GM12878 (cell line): ENCODE measurements around the gene GALK2. TPM values are rescaled to one million over a fixed set of nuclear protein-coding genes. Genes with fewer than 3 reads are reported as not detected.

Experiments
- ATAC-seq: fragments of 200-7000 bp; cut with Tn5 transposase; 3 replicates; pipeline ENCODE4 v1.9.1; 2020; ENCODE audit warnings: mild to moderate bottlenecking, moderate library complexity
- BruUV-seq: library from RNA; stranded (reverse); fragments of 400-500 nt; replicated peaks from 2 replicates; lab custom pipeline; 2021; lab: Mats Ljungman, UMichigan
- CTCF ChIA-PET: fragments of 300-600 bp; sonication (Branson Sonifier 250); formaldehyde crosslinking; extraction: SDS; loops from one replicate; lab custom pipeline; 2021; ENCODE audit warnings: inconsistent platforms; lab: Yijun Ruan, JAX
- POLR2A ChIA-PET: fragments of 350-600 bp; formaldehyde crosslinking; extraction: SDS; loops from one replicate; lab custom pipeline; 2021; ENCODE audit warnings: inconsistent platforms; lab: Charles Lee
- RAD21 ChIA-PET: fragments of 300-600 bp; sonication (Branson Sonifier 250); formaldehyde crosslinking; loops from one replicate; lab custom pipeline; 2023; ENCODE audit warnings: antibody characterized with exemption; ENCODE audit not compliant: unreplicated experiment; lab: Charles Lee
- SMC1A ChIA-PET: fragments of 300-600 bp; sonication (Branson Sonifier 250); formaldehyde crosslinking; loops from one replicate; lab custom pipeline; 2023; ENCODE audit not compliant: unreplicated experiment, uncharacterized antibody; lab: Charles Lee
- DNase-seq: peaks from one replicate; pipeline ENCODE4 v3.0.0-alpha.2; 2011; ENCODE audit warnings: low read depth, low spot score
- FAIRE-seq: peaks from 3 replicates; lab custom pipeline; 2011; peaks lifted over from hg19 to GRCh38; lab: Jason Lieb, UNC
- H2AFZ ChIP-seq: 2 replicates; pipeline ENCODE4 v1.6.0; 2011; ENCODE audit warnings: low read depth, low read length, control low read depth; ENCODE audit not compliant: control insufficient read depth
- H3K27ac ChIP-seq: 2 replicates; pipeline ENCODE4 v1.5.1; 2011; ENCODE audit warnings: control low read depth; ENCODE audit not compliant: control insufficient read depth, insufficient read depth
- H3K27me3 ChIP-seq, 2 experiments: replicated peaks in 1 of 2; 2 replicates each; pipeline versions ENCODE4 v1.6.0 to v1.6.1; 2011; ENCODE audit warnings: low read length in 1 of 2; ENCODE audit not compliant: control insufficient read depth in 2 of 2, insufficient read depth in 2 of 2
- H3K36me3 ChIP-seq, 2 experiments: 2 replicates each; pipeline ENCODE4 v1.5.1; 2011; ENCODE audit warnings: low read length in 1 of 2; ENCODE audit not compliant: control insufficient read depth in 2 of 2, insufficient read depth in 2 of 2
- H3K4me1 ChIP-seq: 2 replicates; pipeline ENCODE4 v1.6.1; 2011; ENCODE audit warnings: mild to moderate bottlenecking, low read length, moderate library complexity, mixed read lengths; ENCODE audit not compliant: control insufficient read depth, insufficient read depth
- H3K4me2 ChIP-seq: 2 replicates; pipeline ENCODE4 v1.6.0; 2011; ENCODE audit warnings: control low read depth; ENCODE audit not compliant: control insufficient read depth, insufficient read depth
- H3K4me3 ChIP-seq: fragments of 200-600 bp; sonication (generic); 2 replicates; pipeline ENCODE4 v1.5.1; 2016
- H3K79me2 ChIP-seq: 2 replicates; pipeline ENCODE4 v1.6.0; 2011; ENCODE audit warnings: low read length; ENCODE audit not compliant: control insufficient read depth, insufficient read depth
- H3K9ac ChIP-seq: 2 replicates; pipeline ENCODE4 v1.8.0; 2011; ENCODE audit warnings: low read length, control low read depth, mixed read lengths; ENCODE audit not compliant: control insufficient read depth, insufficient read depth
- H3K9me3 ChIP-seq: replicated peaks from 3 replicates; pipeline ENCODE4 v1.5.1; 2011; ENCODE audit warnings: mild to moderate bottlenecking, low read length; ENCODE audit not compliant: control insufficient read depth, insufficient read depth
- H4K20me1 ChIP-seq: 2 replicates; pipeline ENCODE4 v1.6.0; 2011; ENCODE audit not compliant: control insufficient read depth, insufficient read depth
- CBFB ChIP-seq: IDR thresholded peaks from 2 replicates; pipeline ENCODE4 v1.6.1; 2016; ENCODE audit warnings: antibody characterized with exemption, low read depth
- CREB1 ChIP-seq: IDR thresholded peaks from 2 replicates; pipeline ENCODE4 v1.6.1; 2012; ENCODE audit warnings: low read depth, mild to moderate bottlenecking, inconsistent platforms
- E2F4 ChIP-seq: IDR thresholded peaks from 2 replicates; pipeline ENCODE4 v1.6.1; 2012; ENCODE audit warnings: low read depth, low read length, improper control_type of control experiment
- E4F1 ChIP-seq: fragments of 450-650 bp; IDR thresholded peaks from 2 replicates; pipeline ENCODE4 v1.6.1; 2018; ENCODE audit warnings: borderline replicate concordance, mild to moderate bottlenecking; ENCODE audit not compliant: partially characterized antibody
- ESRRA ChIP-seq: IDR thresholded peaks from 2 replicates; pipeline ENCODE4 v1.6.1; 2012; ENCODE audit warnings: mild to moderate bottlenecking, low read length, improper control_type of control experiment
- FOXK2 ChIP-seq: fragments of 450-650 bp; IDR thresholded peaks from 2 replicates; pipeline ENCODE4 v1.6.1; 2017; ENCODE audit warnings: mild to moderate bottlenecking, moderate library complexity
- HCFC1 ChIP-seq: fragments of 150-350 bp; IDR thresholded peaks from 2 replicates; pipeline ENCODE4 v1.6.1; 2014; ENCODE audit warnings: low read length
- IRF4 ChIP-seq: IDR thresholded peaks from 2 replicates; pipeline ENCODE4 v1.6.1; 2011; ENCODE audit warnings: low read depth, low read length
- MYB ChIP-seq: fragments of 150-350 bp; IDR thresholded peaks from 2 replicates; pipeline ENCODE4 v1.6.1; 2014; ENCODE audit warnings: mild to moderate bottlenecking, low read depth, low read length, borderline replicate concordance
- PKNOX1 ChIP-seq: fragments of 450-650 bp; IDR thresholded peaks from 2 replicates; pipeline ENCODE4 v1.6.1; 2016; ENCODE audit warnings: mild to moderate bottlenecking
- RCOR1 ChIP-seq: conservative IDR thresholded peaks from 2 replicates; pipeline ENCODE4 v1.6.1; 2012; ENCODE audit warnings: low read depth, low read length, improper control_type of control experiment
- SP1 ChIP-seq: IDR thresholded peaks from one replicate; pipeline ENCODE4 v1.6.1; 2011; ENCODE audit warnings: low read depth, low read length
- ZNF217 ChIP-seq: fragments of 450-650 bp; IDR thresholded peaks from 2 replicates; pipeline ENCODE4 v1.6.1; 2017; ENCODE audit warnings: antibody characterized with exemption, mild to moderate bottlenecking
- in situ Hi-C: fragments of 300-500 bp; cut with MboI; formaldehyde crosslinking; loops from 9 replicates; pipeline ENCODE4 v1.14.3; 2018; ENCODE audit warnings: mixed read lengths
- intact Hi-C: fragments of 100-400 bp; cut with micrococcal nuclease; formaldehyde crosslinking; loops from one replicate; pipeline ENCODE4 v1.14.2; 2022; ENCODE audit not compliant: unreplicated experiment
- polyA plus RNA-seq, 11 experiments: library from polyadenylated mRNA; depleted of rRNA in 4 of 11; unstranded in 6 of 11; stranded (reverse) in 5 of 11; fragments of >200 nt; fragmentation: Nextera tagmentation in 4 of 11; fragmentation: Illumina TruSeq in 1 of 11; extraction: Ambion mirVana in 4 of 11; extraction: Trizol in 1 of 11; gene quantifications; 1 replicate in 1 of 11; 2 replicates in 10 of 11; pipeline versions ENCODE4 v1.2.1 to v1.2.3, GENCODE V29; 2011 to 2016; ENCODE audit warnings: inconsistent platforms in 2 of 11, missing spikeins in 2 of 11, low read depth in 1 of 11
- total RNA-seq, 4 experiments: library from RNA; depleted of rRNA in 3 of 4; stranded (reverse); fragments of >200 nt in 3 of 4; fragmentation: Illumina TruSeq in 1 of 4; extraction: Trizol in 1 of 4; gene quantifications; 2 replicates each; pipeline versions ENCODE4 v1.2.1 to v1.2.3, GENCODE V29; 2013 to 2021

The GALK2 gene
- total and polyA plus RNA-seq, 10 of the 15 experiments (the other 5 are each of a cell fraction or from before 2014, with no cell fraction given), result 11.9 to 26.7 (median 15.4) TPM

GRCh38 chr15:49301562-49301961 lies 131.5 kb downstream of the GALK2 start:
- ChIA-PET CTCF (interaction anchor here (1.2 kb wide), 1 partner anchor 9 kb away, joined by 3 read pairs; no protein-coding TSS in a partner anchor), RAD21 (no interaction called here), POLR2A (no interaction called here), SMC1A (no interaction called here)
- H3K4me3 ChIP-seq, result no peak overlapping the region
- H3K36me3 ChIP-seq, result peaks cover 0 to 2% of the 10 kb centered on the region in 2 experiments; a peak in 1 of 4 replicates
- H3K9me3 ChIP-seq, result no peaks in the 10 kb centered on the region; the same call in 2 of the 3 replicates
- H3K79me2 ChIP-seq, result no peaks in the 10 kb centered on the region
- no peaks in the 10 kb centered on the region for H4K20me1 ChIP-seq
- no peak overlapping the region for H2AFZ ChIP-seq
- 0 out of 2 replicates have a peak, but pooled peaks cover 3% of the 10 kb centered on the region for H3K4me1 ChIP-seq
- H3K4me2 ChIP-seq, result no peak overlapping the region
- FAIRE-seq (no peak), DNase-seq (no peak), ATAC-seq (no peak)
- no peak overlapping the region for H3K27ac ChIP-seq
- BruUV-seq, result no TSS peak
- no peak overlapping the region for H3K9ac ChIP-seq
- in situ Hi-C loops (no loop called here), intact Hi-C loops (no loop called here)
- H3K27me3 ChIP-seq, result no peaks in the 10 kb centered on the region
- no peak for TF ChIP-seq MYB
- TF ChIP-seq HCFC1, result no peak
- no peak for TF ChIP-seq IRF4
- no peak for TF ChIP-seq PKNOX1
- no peak for TF ChIP-seq ZNF217
- TF ChIP-seq CREB1, result no peak
- no peak for TF ChIP-seq SP1
- TF ChIP-seq ESRRA, result no peak
- no peak for TF ChIP-seq E4F1
- TF ChIP-seq E2F4, result no peak
- no peak for TF ChIP-seq RCOR1
- TF ChIP-seq CBFB, result no peak
- no peak for TF ChIP-seq FOXK2
